Peyer's patch (tissue), 4 donors: ENCODE data around the gene POLE4.

Source experiments
- POLR2A ChIP-seq, 2 donors: fragments of 450-650 bp; IDR thresholded peaks; one replicate each; pipeline ENCODE4 v1.5.1; 2017; ENCODE audit warnings: antibody characterized with exemption in 2 of 2, mild to moderate bottlenecking in 2 of 2, moderate library complexity in 2 of 2
- TF ChIP-seq, protein P1 (sequence below), 6 experiments: fragments of 450-650 bp in 4 of 6; fragments of 200-600 bp in 2 of 6; sonication (generic) in 1 of 6; IDR thresholded peaks; one replicate each; pipeline ENCODE4 v1.5.1; 2017 to 2019; ENCODE audit warnings: antibody characterized with exemption in 6 of 6, mild to moderate bottlenecking in 3 of 6, moderate library complexity in 1 of 6

- TF ChIP-seq, protein P1, sequence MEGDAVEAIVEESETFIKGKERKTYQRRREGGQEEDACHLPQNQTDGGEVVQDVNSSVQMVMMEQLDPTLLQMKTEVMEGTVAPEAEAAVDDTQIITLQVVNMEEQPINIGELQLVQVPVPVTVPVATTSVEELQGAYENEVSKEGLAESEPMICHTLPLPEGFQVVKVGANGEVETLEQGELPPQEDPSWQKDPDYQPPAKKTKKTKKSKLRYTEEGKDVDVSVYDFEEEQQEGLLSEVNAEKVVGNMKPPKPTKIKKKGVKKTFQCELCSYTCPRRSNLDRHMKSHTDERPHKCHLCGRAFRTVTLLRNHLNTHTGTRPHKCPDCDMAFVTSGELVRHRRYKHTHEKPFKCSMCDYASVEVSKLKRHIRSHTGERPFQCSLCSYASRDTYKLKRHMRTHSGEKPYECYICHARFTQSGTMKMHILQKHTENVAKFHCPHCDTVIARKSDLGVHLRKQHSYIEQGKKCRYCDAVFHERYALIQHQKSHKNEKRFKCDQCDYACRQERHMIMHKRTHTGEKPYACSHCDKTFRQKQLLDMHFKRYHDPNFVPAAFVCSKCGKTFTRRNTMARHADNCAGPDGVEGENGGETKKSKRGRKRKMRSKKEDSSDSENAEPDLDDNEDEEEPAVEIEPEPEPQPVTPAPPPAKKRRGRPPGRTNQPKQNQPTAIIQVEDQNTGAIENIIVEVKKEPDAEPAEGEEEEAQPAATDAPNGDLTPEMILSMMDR (IDR thresholded peaks at IDR 0.05), result no peak
- no peak for TF ChIP-seq POLR2A (IDR thresholded peaks at IDR 0.05)
Measured at GRCh38 chr2:74999468-74999867, 41.0 kb downstream of the POLE4 start.
